SK-N-MC (cell line): ENCODE measurements around the gene SRRM2.

Experiments used
- DNase-seq: peaks from one replicate; pipeline ENCODE4 v3.0.0-alpha.2; 2011; ENCODE audit warnings: low read depth, low spot score
- H3K27ac ChIP-seq: fragments of 200-600 bp; sonication (generic); 2 replicates; pipeline ENCODE4 v1.5.1; 2016; ENCODE audit warnings: mixed run types
- H3K36me3 ChIP-seq: fragments of 200-600 bp; sonication (generic); 2 replicates; pipeline ENCODE4 v1.6.1; 2017; ENCODE audit warnings: antibody characterized with exemption, low read length, mixed read lengths; ENCODE audit not compliant: insufficient read depth
- H3K4me3 ChIP-seq: fragments of 200-600 bp; sonication (generic); 2 replicates; pipeline ENCODE4 v1.5.1; 2016
- H3K9ac ChIP-seq: fragments of 200-600 bp; sonication (generic); 2 replicates; pipeline ENCODE4 v1.8.0; 2017; ENCODE audit warnings: mixed run types, mixed read lengths; ENCODE audit not compliant: insufficient read length
- H3K9me3 ChIP-seq: fragments of 200-600 bp; sonication (generic); 2 replicates; pipeline ENCODE4 v1.6.1; 2017; ENCODE audit warnings: low read depth, mild to moderate bottlenecking, antibody characterized with exemption, low read length, moderate library complexity, mixed read lengths
- EZH2 ChIP-seq: fragments of 200-600 bp; sonication (generic); IDR thresholded peaks from one replicate; pipeline ENCODE4 v1.6.1; 2017; ENCODE audit warnings: antibody characterized with exemption
- FOXP2 ChIP-seq: optimal IDR thresholded peaks from 2 replicates; pipeline ENCODE3; 2011; ENCODE audit warnings: mild to moderate bottlenecking, moderate library complexity; ENCODE audit not compliant: insufficient read depth; ENCODE audit errors: extremely low read length, control extremely low read depth
- POLR2AphosphoS5 ChIP-seq: IDR thresholded peaks from 2 replicates; pipeline ENCODE4 v1.6.1; 2012; ENCODE audit warnings: mild to moderate bottlenecking, low read depth, low read length, borderline replicate concordance

Gene SRRM2

DNA sequence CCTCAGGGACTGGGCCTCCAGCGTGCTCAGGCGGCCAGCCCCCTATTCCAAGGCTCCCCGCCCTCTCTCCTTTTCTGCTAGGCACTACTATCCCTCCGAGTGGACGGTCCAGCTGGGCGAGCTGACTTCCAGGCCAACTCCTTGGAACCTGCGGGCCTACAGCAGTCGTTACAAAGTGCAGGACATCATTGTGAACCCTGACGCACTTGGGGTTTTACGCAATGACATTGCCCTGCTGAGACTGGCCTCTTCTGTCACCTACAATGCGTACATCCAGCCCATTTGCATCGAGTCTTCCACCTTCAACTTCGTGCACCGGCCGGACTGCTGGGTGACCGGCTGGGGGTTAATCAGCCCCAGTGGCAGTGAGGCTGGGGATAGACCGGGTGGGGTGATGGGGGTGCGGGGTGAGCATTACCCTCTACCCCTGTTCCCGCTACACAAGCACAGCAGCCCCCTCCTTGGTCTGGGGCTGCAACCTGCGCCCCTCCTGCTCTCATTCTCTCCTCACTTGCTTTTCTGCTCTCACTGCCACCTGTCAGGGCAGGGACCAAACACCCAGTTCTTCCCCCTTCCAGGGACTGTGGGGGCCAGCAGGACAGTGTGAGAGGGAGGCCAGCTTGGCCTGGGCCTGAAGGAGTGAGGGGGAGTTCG, 46.9 kb downstream of the SRRM2 start:
- DNase-seq: no peak
- TF ChIP-seq EZH2: no peak
- no peak for TF ChIP-seq FOXP2
- TF ChIP-seq POLR2AphosphoS5: no peak
- H3K9ac ChIP-seq: no peak overlapping the region
- H3K36me3 ChIP-seq: no peaks in the 10 kb centered on the region
- H3K27ac ChIP-seq: no peak overlapping the region
- no peak overlapping the region for H3K4me3 ChIP-seq
- no peaks in the 10 kb centered on the region for H3K9me3 ChIP-seq

DNA sequence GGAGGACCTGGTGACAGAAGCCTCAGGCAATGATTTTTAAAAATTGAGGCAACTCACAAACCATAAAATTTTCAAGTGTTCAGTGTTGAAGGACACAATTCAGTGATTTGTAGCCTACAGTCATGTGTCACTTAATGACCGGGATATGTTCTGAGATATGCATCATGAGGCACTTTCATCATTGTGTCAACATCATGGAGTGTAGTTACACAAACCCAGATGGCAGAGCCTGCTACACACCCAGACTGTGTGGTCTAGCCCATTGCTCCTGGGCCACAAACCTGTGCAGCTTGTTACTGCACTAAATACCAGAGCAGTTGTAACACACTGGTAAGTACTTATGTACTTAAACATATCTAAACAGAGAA, 47.4 kb downstream of the SRRM2 start:
- no peak overlapping the region for H3K9ac ChIP-seq
- no peaks in the 10 kb centered on the region for H3K36me3 ChIP-seq
- DNase-seq: no peak
- no peak overlapping the region for H3K27ac ChIP-seq
- H3K9me3 ChIP-seq: no peaks in the 10 kb centered on the region
- H3K4me3 ChIP-seq: no peak overlapping the region
- TF ChIP-seq FOXP2: no peak
- no peak for TF ChIP-seq EZH2
- no peak for TF ChIP-seq POLR2AphosphoS5

DNA sequence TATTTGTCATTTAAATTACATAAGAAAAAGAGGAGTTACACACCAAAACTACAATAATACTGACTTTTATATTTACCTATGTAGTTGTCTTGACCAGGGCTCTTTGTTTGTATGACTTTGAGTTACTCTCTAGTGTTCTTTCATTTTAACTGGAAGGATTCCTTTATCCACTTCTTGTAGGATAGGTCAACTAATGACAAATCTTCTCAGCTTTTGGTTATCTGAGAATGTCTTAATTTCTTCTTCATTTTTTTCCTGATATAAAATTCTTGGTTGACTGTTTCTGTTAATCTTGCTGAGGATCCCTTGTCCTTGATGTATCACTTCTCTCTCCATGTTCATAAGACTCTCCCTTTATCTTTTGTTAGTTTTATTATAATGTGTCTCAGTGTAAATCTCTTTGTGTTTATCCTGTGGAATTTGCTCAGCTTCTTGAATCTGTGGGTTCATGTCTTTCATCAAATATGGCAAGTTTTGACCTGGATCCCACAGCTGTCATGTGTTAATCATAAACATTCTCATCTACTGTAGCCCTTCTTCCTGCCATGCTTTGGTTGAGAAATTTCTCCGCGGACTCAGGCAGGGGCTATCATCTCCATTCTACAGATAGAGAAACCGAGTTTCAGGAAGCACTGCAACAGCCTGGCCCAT, 51.2 kb downstream of the SRRM2 start:
- DNase-seq: no peak
- no peak overlapping the region for H3K9ac ChIP-seq
- H3K9me3 ChIP-seq: no peaks in the 10 kb centered on the region
- TF ChIP-seq EZH2 (no peak), FOXP2 (no peak), POLR2AphosphoS5 (no peak)
- H3K27ac ChIP-seq: no peak overlapping the region
- H3K36me3 ChIP-seq: no peaks in the 10 kb centered on the region
- H3K4me3 ChIP-seq: no peak overlapping the region

DNA sequence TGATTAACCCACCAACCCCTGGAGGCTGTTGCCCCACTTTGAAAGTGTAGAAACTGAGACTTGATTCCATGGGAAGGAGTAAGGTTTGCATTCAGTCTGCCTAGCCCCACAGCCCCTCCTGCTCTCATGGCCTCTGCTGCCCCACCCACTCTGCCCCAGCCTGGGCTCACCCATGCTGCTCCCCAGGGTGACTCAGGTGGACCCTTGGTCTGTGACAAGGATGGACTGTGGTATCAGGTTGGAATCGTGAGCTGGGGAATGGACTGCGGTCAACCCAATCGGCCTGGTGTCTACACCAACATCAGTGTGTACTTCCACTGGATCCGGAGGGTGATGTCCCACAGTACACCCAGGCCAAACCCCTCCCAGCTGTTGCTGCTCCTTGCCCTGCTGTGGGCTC, 52.3 kb downstream of the SRRM2 start:
- Histone ChIP-seq H3K4me3 (no peak overlapping the region), H3K9ac (no peak overlapping the region), H3K36me3 (no peaks in the 10 kb centered on the region), H3K27ac (no peak overlapping the region), H3K9me3 (no peaks in the 10 kb centered on the region)
- no peak for TF ChIP-seq EZH2
- TF ChIP-seq FOXP2: no peak
- no peak for TF ChIP-seq POLR2AphosphoS5
- no peak for DNase-seq

DNA sequence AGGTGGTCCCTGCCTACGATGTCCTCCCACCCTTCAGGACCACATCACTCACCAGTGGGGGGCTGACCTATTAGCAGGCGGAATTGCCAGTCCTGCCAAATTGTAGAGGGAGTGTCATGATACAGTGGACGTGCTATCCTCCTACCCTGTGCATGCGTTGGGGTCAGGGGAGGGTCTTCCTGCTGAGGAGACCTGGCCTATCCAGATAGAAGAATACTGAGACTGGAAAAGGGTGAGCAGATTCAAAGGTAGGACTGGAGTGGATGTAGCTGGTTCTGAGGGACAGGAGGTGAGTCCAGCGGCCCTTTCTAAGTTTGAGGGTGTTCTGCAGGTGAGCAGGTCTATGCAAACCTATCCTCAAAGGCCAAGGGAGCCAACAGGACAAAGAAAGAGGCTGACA, 53.8 kb downstream of the SRRM2 start:
- DNase-seq: no peak
- TF ChIP-seq POLR2AphosphoS5: no peak
- no peak for TF ChIP-seq EZH2
- TF ChIP-seq FOXP2: no peak
- H3K4me3 ChIP-seq: no peak overlapping the region

DNA sequence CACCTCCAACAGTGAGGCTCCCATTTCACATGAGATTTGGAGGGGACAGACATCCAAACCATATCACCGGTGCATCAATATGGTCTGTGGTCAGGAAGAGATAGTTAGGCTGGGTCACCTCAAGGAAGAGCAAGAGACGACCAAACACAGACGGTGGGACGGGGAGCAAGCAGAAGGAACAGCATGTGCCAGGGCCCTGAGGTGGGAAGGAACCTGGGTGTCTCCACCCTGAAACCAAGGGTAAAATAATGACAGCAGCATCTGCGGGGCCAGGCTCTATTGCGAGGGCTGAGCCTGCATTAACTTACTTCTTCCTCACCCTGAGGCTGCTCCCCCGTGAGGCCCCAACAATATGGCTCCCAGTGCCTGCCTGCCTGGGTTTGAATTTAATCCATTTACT, 55.7 kb downstream of the SRRM2 start:
- no peak overlapping the region for H3K4me3 ChIP-seq
- no peak for TF ChIP-seq FOXP2
- TF ChIP-seq POLR2AphosphoS5: no peak
- no peak for TF ChIP-seq EZH2
- no peaks in the 10 kb centered on the region for H3K36me3 ChIP-seq
- H3K9me3 ChIP-seq: no peaks in the 10 kb centered on the region
- DNase-seq: no peak
- H3K9ac ChIP-seq: no peak overlapping the region
- no peak overlapping the region for H3K27ac ChIP-seq

More for the DNA sequence above, 53.8 kb downstream of the SRRM2 start:
- Histone ChIP-seq H3K27ac (no peak overlapping the region), H3K36me3 (no peaks in the 10 kb centered on the region), H3K9ac (no peak overlapping the region), H3K9me3 (no peaks in the 10 kb centered on the region)

DNA sequence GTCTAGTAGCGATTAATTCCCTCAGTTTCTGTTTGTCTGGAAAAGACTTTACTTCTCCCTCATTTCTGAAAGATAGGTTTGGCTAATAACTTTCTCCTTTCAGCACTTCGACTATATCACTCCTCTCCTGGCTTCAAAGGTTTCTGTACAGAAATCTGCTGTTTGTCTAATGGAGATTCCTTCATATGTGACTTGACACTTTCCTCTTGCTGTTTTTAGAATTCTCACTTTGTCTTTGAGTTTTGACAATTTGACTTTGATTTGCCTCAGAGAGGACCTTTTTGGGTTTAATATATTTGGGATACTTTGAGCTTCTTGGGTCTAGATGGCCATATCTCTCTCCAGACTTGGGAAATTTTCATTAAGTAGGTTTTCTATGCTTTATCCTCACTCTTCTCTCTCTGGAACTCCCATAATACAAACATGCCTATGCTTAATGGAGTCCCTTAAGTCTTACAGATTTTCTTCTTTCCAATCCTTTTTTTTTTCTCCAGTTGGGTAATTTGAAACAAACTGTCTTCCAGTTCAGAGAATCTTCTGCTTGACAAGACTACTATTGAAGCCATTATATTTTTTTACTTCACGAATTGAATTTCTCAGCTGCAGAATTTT, 56.8 kb downstream of the SRRM2 start:
- Histone ChIP-seq H3K9ac (no peak overlapping the region), H3K9me3 (no peaks in the 10 kb centered on the region), H3K4me3 (no peak overlapping the region), H3K36me3 (no peaks in the 10 kb centered on the region), H3K27ac (no peak overlapping the region)
- TF ChIP-seq POLR2AphosphoS5: no peak
- DNase-seq: no peak

DNA sequence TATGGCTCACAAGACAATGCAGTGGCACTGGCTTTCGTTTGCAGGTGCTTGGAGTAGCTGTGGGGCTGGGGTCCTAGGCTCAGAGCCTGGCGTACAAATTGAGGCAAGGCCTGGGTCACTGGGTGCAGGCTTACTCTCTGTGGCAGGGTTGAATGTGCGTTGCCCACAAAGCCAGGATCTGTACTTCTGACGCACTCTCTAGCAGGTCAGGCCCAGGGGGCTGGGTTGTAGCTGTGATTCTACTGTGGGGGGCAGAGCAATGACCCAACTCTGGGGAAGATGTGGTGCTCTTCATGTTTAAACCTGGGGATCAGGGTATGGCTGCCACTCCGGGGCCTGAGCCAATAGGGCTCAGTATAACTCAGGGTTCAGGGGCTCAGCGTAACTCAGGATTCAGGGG, 58.2 kb downstream of the SRRM2 start:
- no peak for DNase-seq
- Histone ChIP-seq H3K36me3 (no peaks in the 10 kb centered on the region), H3K9ac (no peak overlapping the region), H3K27ac (no peak overlapping the region), H3K4me3 (no peak overlapping the region), H3K9me3 (no peaks in the 10 kb centered on the region)
- TF ChIP-seq POLR2AphosphoS5 (no peak), FOXP2 (no peak), EZH2 (no peak)
